HCT116 (cell line): ENCODE data around the gene S100A7A. TPM values are rescaled to one million over a fixed set of nuclear protein-coding genes. Genes with fewer than 3 reads are reported as not detected.

Experiments used
- ATAC-seq: fragments of 200-7000 bp; cut with Tn5 transposase; 2 replicates; pipeline ENCODE4 v1.9.1; 2020; ENCODE audit warnings: mild to moderate bottlenecking, moderate library complexity
- BruUV-seq: library from RNA; stranded (reverse); fragments of 400-500 nt; replicated peaks from 2 replicates; lab custom pipeline; 2021; lab: Mats Ljungman, UMichigan
- CTCF ChIA-PET: fragments of 300-600 bp; sonication (Branson Sonifier 250); formaldehyde crosslinking; loops from one replicate; lab custom pipeline; 2021; ENCODE audit warnings: antibody characterized with exemption; lab: Charles Lee
- POLR2A ChIA-PET: fragments of 300-600, 350-600 bp; sonication (Branson Sonifier 250); formaldehyde crosslinking; loops from one replicate; lab custom pipeline; 2021; ENCODE audit warnings: antibody characterized with exemption; lab: Charles Lee
- RAD21 ChIA-PET, 2 experiments: fragments of 300-600 bp; sonication (Branson Sonifier 250); formaldehyde crosslinking; loops; one replicate each; lab custom pipeline; 2023; ENCODE audit warnings: low total read pairs in 2 of 2; ENCODE audit not compliant: uncharacterized antibody in 2 of 2, unreplicated experiment in 2 of 2, low non-redundant PET in 1 of 2; lab: Charles Lee
- DNase-seq: peaks from one replicate; pipeline ENCODE4 v3.0.0-alpha.2; 2010; ENCODE audit warnings: low read depth, low spot score
- H2AFZ ChIP-seq: fragments of 200-600 bp; shearing (Covaris generic), sonication (generic); 2 replicates; pipeline ENCODE4 v1.6.1; 2017; ENCODE audit warnings: low read depth, mixed run types, mixed read lengths, antibody characterized with exemption, low read length; ENCODE audit not compliant: poor library complexity, severe bottlenecking
- H3K27ac ChIP-seq: 2 replicates; pipeline ENCODE4 v1.5.1; 2012; ENCODE audit warnings: low read depth, low read length
- H3K27me3 ChIP-seq: fragments of 200-600 bp; sonication (generic); 2 replicates; pipeline ENCODE4 v1.6.1; 2016; ENCODE audit warnings: mixed run types, low read length, mixed read lengths; ENCODE audit not compliant: insufficient read depth
- H3K36me3 ChIP-seq, 2 experiments: fragments of 200-500 bp in 1 of 2; fragments of 200-600 bp in 1 of 2; sonication (Bioruptor generic) in 1 of 2; sonication (generic) in 1 of 2; 2 replicates each; pipeline versions ENCODE4 v1.5.1 to v1.6.1; 2014 to 2016; ENCODE audit warnings: low read length in 2 of 2, inconsistent platforms in 1 of 2, mixed read lengths in 1 of 2, mixed run types in 1 of 2; ENCODE audit not compliant: insufficient read depth in 2 of 2, control insufficient read depth in 1 of 2
- H3K4me1 ChIP-seq, 2 experiments: fragments of 200-600 bp in 1 of 2; sonication (generic) in 1 of 2; 2 replicates each; pipeline versions ENCODE4 v1.5.1 to v1.6.1; 2012 to 2017; ENCODE audit warnings: low read length in 2 of 2, inconsistent platforms in 1 of 2, mild to moderate bottlenecking in 1 of 2, mixed read lengths in 1 of 2, mixed run types in 1 of 2, moderate library complexity in 1 of 2; ENCODE audit not compliant: insufficient read depth in 2 of 2, control insufficient read depth in 1 of 2
- H3K4me2 ChIP-seq: fragments of 200-600 bp; sonication (generic); 2 replicates; pipeline ENCODE4 v1.6.1; 2017; ENCODE audit warnings: mixed run types, low read length, mixed read lengths
- H3K4me3 ChIP-seq, 2 experiments: fragments of 200-600 bp in 1 of 2; sonication (generic) in 1 of 2; replicated peaks in 1 of 2; 2 replicates each; pipeline ENCODE4 v1.5.1; 2011 to 2016; ENCODE audit warnings: low read length in 2 of 2, control low read depth in 1 of 2, low read depth in 1 of 2, mild to moderate bottlenecking in 1 of 2, mixed read lengths in 1 of 2, mixed run types in 1 of 2
- H3K79me2 ChIP-seq: fragments of 200-600 bp; sonication (generic); 2 replicates; pipeline ENCODE4 v1.6.1; 2017; ENCODE audit warnings: mild to moderate bottlenecking, mixed run types, low read length, moderate library complexity, mixed read lengths; ENCODE audit not compliant: insufficient read depth
- H3K9ac ChIP-seq: fragments of 200-600 bp; sonication (generic); 2 replicates; pipeline ENCODE4 v1.6.1; 2016; ENCODE audit warnings: low read length, mixed read lengths
- H3K9me2 ChIP-seq: fragments of 200-600 bp; sonication (generic), shearing (Covaris generic); 2 replicates; pipeline ENCODE4 v1.6.1; 2017; ENCODE audit warnings: mixed run types, mild to moderate bottlenecking, moderate library complexity; ENCODE audit not compliant: insufficient read depth
- H3K9me3 ChIP-seq, 2 experiments: fragments of 200-500 bp in 1 of 2; fragments of 200-600 bp in 1 of 2; sonication (Bioruptor generic) in 1 of 2; sonication (generic) in 1 of 2; 2 replicates each; pipeline ENCODE4 v1.6.1; 2014 to 2017; ENCODE audit warnings: low read length in 2 of 2, mixed read lengths in 2 of 2, inconsistent platforms in 1 of 2, low read depth in 1 of 2, mild to moderate bottlenecking in 1 of 2, mixed run types in 1 of 2, moderate library complexity in 1 of 2; ENCODE audit not compliant: control insufficient read depth in 1 of 2, insufficient read depth in 1 of 2
- H4K20me1 ChIP-seq: fragments of 200-600 bp; sonication (generic), shearing (Covaris generic); 2 replicates; pipeline ENCODE4 v1.6.1; 2017; ENCODE audit warnings: mixed run types, mild to moderate bottlenecking, moderate library complexity; ENCODE audit not compliant: insufficient read depth
- CEBPB ChIP-seq: IDR thresholded peaks from 2 replicates; pipeline ENCODE4 v1.6.1; 2012; ENCODE audit warnings: low read depth
- CTCF ChIP-seq, 3 experiments: fragments of 200-600 bp in 1 of 3; sonication (generic) in 1 of 3; IDR thresholded peaks in 2 of 3; conservative IDR thresholded peaks in 1 of 3; 2 replicates each; pipeline ENCODE4 v1.5.1; 2012 to 2017; ENCODE audit warnings: low read depth in 2 of 3, low read length in 2 of 3, antibody characterized with exemption in 1 of 3, borderline replicate concordance in 1 of 3, control low read depth in 1 of 3, mild to moderate bottlenecking in 1 of 3, mixed read lengths in 1 of 3, mixed run types in 1 of 3, moderate library complexity in 1 of 3; ENCODE audit not compliant: insufficient read depth in 1 of 3
- EGR1 ChIP-seq: IDR thresholded peaks from 2 replicates; pipeline ENCODE4 v1.6.1; 2012; ENCODE audit warnings: low read depth
- EZH2 ChIP-seq: fragments of 200-600 bp; sonication (generic); IDR thresholded peaks from 2 replicates; pipeline ENCODE4 v1.6.1; 2017; ENCODE audit warnings: antibody characterized with exemption, mixed run types
- EZH2phosphoT487 ChIP-seq: fragments of 200-600 bp; IDR thresholded peaks from 2 replicates; pipeline ENCODE4 v1.6.1; 2018; ENCODE audit warnings: antibody characterized with exemption, borderline replicate concordance
- FOSL1 ChIP-seq: IDR thresholded peaks from 2 replicates; pipeline ENCODE4 v1.6.1; 2012; ENCODE audit warnings: low read depth
- JUND ChIP-seq: IDR thresholded peaks from 2 replicates; pipeline ENCODE4 v1.6.1; 2012
- POLR2A ChIP-seq: IDR thresholded peaks from 2 replicates; pipeline ENCODE4 v1.7.0; 2011; ENCODE audit warnings: borderline replicate concordance; ENCODE audit not compliant: insufficient read depth, insufficient read length; ENCODE audit errors: extremely low read depth
- TCF7L2 ChIP-seq: IDR thresholded peaks from 2 replicates; pipeline ENCODE4 v1.7.0; 2011; ENCODE audit warnings: borderline replicate concordance, inconsistent platforms; ENCODE audit not compliant: insufficient read depth, insufficient read length; ENCODE audit errors: extremely low read depth
- ZBTB33 ChIP-seq: IDR thresholded peaks from 2 replicates; pipeline ENCODE4 v1.6.1; 2011; ENCODE audit warnings: mild to moderate bottlenecking, low read length, moderate library complexity; ENCODE audit not compliant: insufficient replicate concordance; ENCODE audit errors: extremely low read depth
- ZFX ChIP-seq: fragments of 450-650 bp; IDR thresholded peaks from 2 replicates; pipeline ENCODE4 v1.6.1; 2017
- intact Hi-C: fragments of 100-400 bp; cut with micrococcal nuclease; formaldehyde crosslinking; loops from 2 replicates; pipeline ENCODE4 v1.10.0; 2022
- total RNA-seq: library from RNA; stranded (reverse); gene quantifications from one replicate; pipeline ENCODE4 v1.2.1, GENCODE V29; 2021; ENCODE audit not compliant: unreplicated experiment

Gene S100A7A
- total RNA-seq, 1 experiment from 2014 or later: not detected

GRCh38 chr1:153437236-153437635 is 20.9 kb downstream of the S100A7A start:
- Histone ChIP-seq H3K4me1 (no peaks in the 10 kb centered on the region), H3K9me3 (no peaks in the 10 kb centered on the region), H2AFZ (no peak overlapping the region), H3K27me3 (peaks cover 83% of the 10 kb centered on the region), H3K4me2 (no peak overlapping the region), H3K9ac (no peak overlapping the region), H4K20me1 (no peaks in the 10 kb centered on the region), H3K27ac (no peak overlapping the region), H3K9me2 (no peaks in the 10 kb centered on the region), H3K36me3 (no peaks in the 10 kb centered on the region), H3K4me3 (no peak overlapping the region), H3K79me2 (no peaks in the 10 kb centered on the region)
- CTCF ChIA-PET: no interaction called here
- RAD21 ChIA-PET: no interaction called here
- intact Hi-C loops: no loop called here
- DNase-seq (no peak), ATAC-seq (no peak)
- POLR2A ChIA-PET: no interaction called here
- TF ChIP-seq EZH2phosphoT487 (no peak), FOSL1 (no peak), TCF7L2 (no peak), EGR1 (no peak), CTCF (IDR thresholded peaks at IDR 0.05 in 2 of 3, conservative IDR thresholded peaks at IDR 0.05 in 1 of 3; ENCODE audit: borderline replicate concordance in 1 of 3, insufficient read depth in 1 of 3, low read depth in 2 of 3, low read length in 2 of 3) (no peak), ZBTB33 (no peak), POLR2A (no peak), ZFX (no peak), CEBPB (no peak), EZH2 (no peak), JUND (no peak)
- no TSS peak for BruUV-seq
